Tibial artery (tissue), 4 donors: ENCODE measurements around the gene EPC1.
A peak's percentile ranks its signal among the peaks of the same experiment; 100 is the strongest.

Experiments
- DNase-seq, 2 donors: peaks; one replicate each; pipeline ENCODE4 v3.0.0-alpha.2; 2019
- H3K27ac ChIP-seq, 2 donors: fragments of 200-600 bp; sonication (generic) in 1 of 2; 1 replicate in 1 of 2; 2 replicates in 1 of 2; pipeline ENCODE4 v1.5.1; 2018 to 2019; ENCODE audit warnings: mild to moderate bottlenecking in 1 of 2
- H3K27me3 ChIP-seq, 2 donors: fragments of 200-600 bp; sonication (generic) in 1 of 2; one replicate each; pipeline versions ENCODE4 v1.5.1 to v1.6.0; 2016 to 2019
- H3K36me3 ChIP-seq, 3 donors: fragments of 200-600 bp; sonication (generic) in 2 of 3; one replicate each; pipeline ENCODE4 v1.5.1; 2016 to 2019; ENCODE audit warnings: mild to moderate bottlenecking in 2 of 3
- H3K4me1 ChIP-seq, 4 donors: fragments of 200-600 bp; sonication (generic) in 2 of 4; 1 replicate in 3 of 4; 2 replicates in 1 of 4; pipeline ENCODE4 v1.5.1; 2016 to 2019
- H3K4me3 ChIP-seq, 2 donors: fragments of 200-600 bp; sonication (generic) in 1 of 2; 1 replicate in 1 of 2; 2 replicates in 1 of 2; pipeline ENCODE4 v1.5.1; 2018 to 2019; ENCODE audit warnings: mild to moderate bottlenecking in 2 of 2
- H3K9me3 ChIP-seq, 3 donors: fragments of 200-600 bp; sonication (generic) in 1 of 3; one replicate each; pipeline ENCODE4 v1.5.1; 2016 to 2019
- intact Hi-C: fragments of 100-400 bp; cut with DNase I; formaldehyde crosslinking; loops from one replicate; pipeline ENCODE4 v1.15.0; 2023; ENCODE audit warnings: low total_unique reads
- TF ChIP-seq, protein P1 (sequence below), 2 experiments: fragments of 200-600 bp in 1 of 2; fragments of 450-650 bp in 1 of 2; IDR thresholded peaks; one replicate each; pipeline ENCODE4 v1.5.1; 2017 to 2019; ENCODE audit warnings: antibody characterized with exemption in 2 of 2, mild to moderate bottlenecking in 1 of 2, moderate library complexity in 1 of 2

The EPC1 gene

GRCh38 chr10:32378363-32379317, 31.7 kb upstream of the EPC1 start:
- H3K36me3 ChIP-seq, result no peaks in the 10 kb centered on the region
- TF ChIP-seq, protein P1, sequence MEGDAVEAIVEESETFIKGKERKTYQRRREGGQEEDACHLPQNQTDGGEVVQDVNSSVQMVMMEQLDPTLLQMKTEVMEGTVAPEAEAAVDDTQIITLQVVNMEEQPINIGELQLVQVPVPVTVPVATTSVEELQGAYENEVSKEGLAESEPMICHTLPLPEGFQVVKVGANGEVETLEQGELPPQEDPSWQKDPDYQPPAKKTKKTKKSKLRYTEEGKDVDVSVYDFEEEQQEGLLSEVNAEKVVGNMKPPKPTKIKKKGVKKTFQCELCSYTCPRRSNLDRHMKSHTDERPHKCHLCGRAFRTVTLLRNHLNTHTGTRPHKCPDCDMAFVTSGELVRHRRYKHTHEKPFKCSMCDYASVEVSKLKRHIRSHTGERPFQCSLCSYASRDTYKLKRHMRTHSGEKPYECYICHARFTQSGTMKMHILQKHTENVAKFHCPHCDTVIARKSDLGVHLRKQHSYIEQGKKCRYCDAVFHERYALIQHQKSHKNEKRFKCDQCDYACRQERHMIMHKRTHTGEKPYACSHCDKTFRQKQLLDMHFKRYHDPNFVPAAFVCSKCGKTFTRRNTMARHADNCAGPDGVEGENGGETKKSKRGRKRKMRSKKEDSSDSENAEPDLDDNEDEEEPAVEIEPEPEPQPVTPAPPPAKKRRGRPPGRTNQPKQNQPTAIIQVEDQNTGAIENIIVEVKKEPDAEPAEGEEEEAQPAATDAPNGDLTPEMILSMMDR (IDR thresholded peaks at IDR 0.05), result no peak
- DNase-seq, result peak; percentile 96
- peaks cover 0 to 33% (median 6%) of the 10 kb centered on the region in 4 donors for H3K4me1 ChIP-seq
- peak overlapping the region; percentile 79 to 84 for H3K27ac ChIP-seq
- no peaks in the 10 kb centered on the region for H3K27me3 ChIP-seq
- H3K4me3 ChIP-seq, result peak overlapping the region; percentile 65 to 82
- intact Hi-C loops, result no loop called here
- H3K9me3 ChIP-seq, result no peaks in the 10 kb centered on the region

- no peaks in the 10 kb centered on the region for H3K36me3 ChIP-seq
- no peaks in the 10 kb centered on the region for H3K9me3 ChIP-seq
- intact Hi-C loops, result loop anchor here (2.0 kb wide), 1 partner anchor 31 kb away; the partner anchor contains the start of gene EPC1
- TF ChIP-seq, protein P1 (IDR thresholded peaks at IDR 0.05), result peak in 1 of 2 experiments; percentile 15
- peaks cover 0 to 43% (median 6%) of the 10 kb centered on the region in 4 donors for H3K4me1 ChIP-seq
- no peaks in the 10 kb centered on the region for H3K27me3 ChIP-seq
- peak overlapping the region; percentile 79 to 84 for H3K27ac ChIP-seq
- no peak for DNase-seq
- H3K4me3 ChIP-seq, result peak overlapping the region; percentile 65 to 82
Observed at GRCh38 chr10:32377458-32378259, 30.7 kb upstream of the EPC1 start.

- Histone ChIP-seq H3K9me3 (no peaks in the 10 kb centered on the region), H3K27ac (peak overlapping the region; percentile 79 to 84), H3K4me3 (peak overlapping the region; percentile 65 to 82), H3K27me3 (no peaks in the 10 kb centered on the region), H3K36me3 (no peaks in the 10 kb centered on the region), H3K4me1 (peaks cover 0 to 52% (median 6%) of the 10 kb centered on the region in 4 donors)
- no peak for DNase-seq
- TF ChIP-seq, protein P1 (IDR thresholded peaks at IDR 0.05), result no peak
- intact Hi-C loops, result loop anchor here (2.0 kb wide), 1 partner anchor 30 kb away; the partner anchor contains the start of gene EPC1
Observed at GRCh38 chr10:32376771-32377170, 29.8 kb upstream of the EPC1 start.

DNA sequence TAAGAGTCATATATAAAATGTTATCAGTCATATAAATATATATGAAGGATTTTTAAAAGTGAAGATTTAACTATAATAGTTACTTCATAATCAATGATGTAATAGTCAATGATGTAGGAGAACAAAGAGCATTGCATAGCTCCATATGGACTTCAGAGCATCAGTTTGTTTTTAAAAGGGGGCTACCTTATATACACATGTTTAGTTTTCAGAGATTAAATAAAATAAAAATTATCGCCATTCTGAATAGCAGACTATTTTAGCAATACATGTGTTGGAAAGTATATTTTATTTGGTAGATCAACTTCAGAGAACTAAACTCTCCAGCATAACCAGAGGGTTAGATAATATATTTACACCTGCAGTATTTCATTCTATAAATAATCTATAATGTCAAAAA, 29.1 kb upstream of the EPC1 start:
- peaks cover 0 to 59% (median 10%) of the 10 kb centered on the region in 4 donors for H3K4me1 ChIP-seq

GRCh38 chr10:32375631-32376030, 28.7 kb upstream of the EPC1 start:
- peaks cover 0 to 63% (median 13%) of the 10 kb centered on the region in 4 donors for H3K4me1 ChIP-seq
- intact Hi-C loops, result loop anchor here (2.0 kb wide), 1 partner anchor 29 kb away; the partner anchor contains the start of gene EPC1

More for the DNA sequence above, 29.1 kb upstream of the EPC1 start:
- Histone ChIP-seq H3K36me3 (no peaks in the 10 kb centered on the region), H3K9me3 (no peaks in the 10 kb centered on the region), H3K4me3 (peak overlapping the region; percentile 65 to 82), H3K27ac (peak overlapping the region; percentile 79 to 84), H3K27me3 (no peaks in the 10 kb centered on the region)
- DNase-seq, result no peak
- intact Hi-C loops, result loop anchor here (2.0 kb wide), 1 partner anchor 29 kb away; the partner anchor contains the start of gene EPC1
- TF ChIP-seq, protein P1 (IDR thresholded peaks at IDR 0.05), result no peak

More at GRCh38 chr10:32375631-32376030, 28.7 kb upstream of the EPC1 start:
- no peaks in the 10 kb centered on the region for H3K36me3 ChIP-seq
- TF ChIP-seq, protein P1 (IDR thresholded peaks at IDR 0.05), result no peak
- peak overlapping the region; percentile 79 to 84 for H3K27ac ChIP-seq
- no peaks in the 10 kb centered on the region for H3K27me3 ChIP-seq
- H3K9me3 ChIP-seq, result no peaks in the 10 kb centered on the region
- peak overlapping the region in 1 of 2 donors; percentile 65 for H3K4me3 ChIP-seq
- DNase-seq, result no peak
